GM21526 (cell line): Measurements from ENCODE around the gene KLK14.

Experiments used
- ATAC-seq: cut with Tn5 transposase; IDR thresholded peaks from one replicate; pipeline ENCODE4 v1.9.1; 2021; ENCODE audit warnings: moderate library complexity; ENCODE audit not compliant: unreplicated experiment, low FRiP score

Gene KLK14, protein sequence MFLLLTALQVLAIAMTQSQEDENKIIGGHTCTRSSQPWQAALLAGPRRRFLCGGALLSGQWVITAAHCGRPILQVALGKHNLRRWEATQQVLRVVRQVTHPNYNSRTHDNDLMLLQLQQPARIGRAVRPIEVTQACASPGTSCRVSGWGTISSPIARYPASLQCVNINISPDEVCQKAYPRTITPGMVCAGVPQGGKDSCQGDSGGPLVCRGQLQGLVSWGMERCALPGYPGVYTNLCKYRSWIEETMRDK

DNA sequence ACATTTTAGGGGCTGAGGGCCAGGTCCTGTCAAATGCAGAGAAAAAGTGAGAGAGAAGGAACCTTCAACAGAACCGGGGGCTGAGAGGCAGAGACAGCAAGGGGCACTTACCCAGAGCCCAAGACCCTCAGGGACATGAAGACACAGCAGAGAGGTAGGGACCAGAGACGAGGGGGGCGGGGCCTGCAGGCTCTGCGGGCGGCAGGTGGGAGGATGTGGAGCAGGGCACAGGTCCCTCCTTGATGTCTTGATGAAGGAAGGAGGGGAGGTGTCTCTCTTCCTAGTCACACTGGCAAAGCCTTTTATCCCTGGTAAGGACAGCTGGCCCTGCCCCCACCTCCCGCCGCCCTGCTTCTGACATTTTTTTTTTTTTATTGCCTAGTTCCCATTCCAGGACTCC lies at the start of gene KLK14:
TSS of gene KLK14 (minus strand) at position 277 of the 400 bp plus-strand sequence. CDS start at position 4, 273 bp downstream.
- no peak for ATAC-seq

DNA sequence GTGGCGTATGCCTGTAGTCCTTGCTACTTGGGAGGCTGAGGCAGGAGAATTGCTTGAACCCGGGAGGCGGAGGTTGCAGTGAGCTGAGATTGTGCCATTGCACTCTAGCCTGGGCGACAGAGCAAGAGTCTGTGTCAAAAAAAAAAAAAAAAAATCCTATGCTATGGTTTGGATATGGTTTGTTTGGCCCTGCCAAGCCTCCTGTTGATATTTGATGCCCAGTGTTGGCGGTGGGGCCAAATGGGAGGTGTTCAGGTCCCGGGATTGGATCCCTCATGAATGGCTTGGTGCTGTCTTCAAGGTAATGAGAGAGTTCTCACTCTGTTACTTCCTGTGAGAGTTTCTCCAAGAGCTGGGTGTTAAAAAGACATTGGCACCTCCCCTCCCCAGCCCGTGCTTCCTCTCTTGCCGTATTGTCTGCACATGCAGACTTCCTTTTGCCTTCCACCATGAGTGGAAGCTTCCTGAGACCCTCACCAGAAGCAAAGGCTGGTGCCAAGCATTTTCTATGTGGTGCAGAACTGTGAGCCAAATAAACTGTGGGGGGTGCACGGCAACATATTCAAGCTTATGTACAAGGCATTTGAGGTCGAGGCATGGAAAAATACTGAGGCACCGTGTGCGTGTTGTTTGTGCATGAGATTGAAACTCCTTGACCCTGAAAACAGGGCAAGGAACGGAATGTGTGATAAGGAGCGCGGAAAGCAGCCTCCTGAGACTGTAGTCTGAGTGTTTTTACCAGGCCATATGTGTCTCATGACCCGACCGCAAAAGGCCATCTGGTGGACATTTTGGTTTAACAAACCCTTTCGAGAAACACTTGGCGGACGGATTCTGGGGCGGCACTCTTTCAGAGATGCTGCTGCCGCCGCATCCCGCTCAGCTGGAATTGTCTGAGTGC lies 49.3 kb upstream of the KLK14 start:
- ATAC-seq: no peak

- no peak for ATAC-seq
Observed at GRCh38 chr19:51129716-51130115, 47.0 kb upstream of the KLK14 start.

DNA sequence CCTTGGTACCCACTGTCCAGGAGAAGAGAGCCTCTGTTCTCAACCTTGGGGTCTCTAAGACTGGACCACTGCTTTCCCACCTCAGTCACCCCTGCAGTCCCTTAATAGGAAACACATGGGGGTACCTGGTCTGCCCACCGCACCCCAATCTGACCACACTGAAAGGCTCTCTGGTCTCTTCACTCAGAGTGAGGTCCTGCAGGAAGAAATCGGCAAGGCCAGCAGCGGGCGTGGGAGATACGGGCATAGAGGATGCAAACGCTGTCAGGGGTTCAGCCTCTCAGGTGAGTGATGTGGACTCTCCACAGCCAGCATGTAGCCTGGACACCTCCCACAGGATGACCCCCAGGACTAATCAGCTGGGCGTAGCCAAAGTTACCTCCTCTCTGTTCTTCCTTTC lies 45.5 kb upstream of the KLK14 start:
- ATAC-seq: no peak

DNA sequence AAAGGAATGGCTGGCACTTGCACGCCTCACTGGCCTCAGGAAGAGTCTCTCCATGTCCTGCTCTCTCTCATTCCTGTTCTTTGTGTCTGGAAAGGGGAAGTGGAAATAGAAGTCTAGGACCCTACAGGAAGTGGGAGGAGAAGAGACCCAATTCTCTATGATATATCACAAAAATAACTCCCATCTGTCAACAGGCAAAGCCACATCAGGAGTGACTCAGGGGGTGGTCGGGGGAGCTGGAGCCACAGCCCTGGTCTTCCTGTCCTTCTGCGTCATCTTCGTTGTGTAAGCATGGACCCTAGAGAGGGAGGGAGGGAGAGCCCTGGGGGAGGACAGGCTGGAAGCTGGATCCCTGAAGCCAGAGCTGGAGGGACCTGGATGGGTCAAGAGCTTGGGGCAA lies 45.1 kb upstream of the KLK14 start:
- no peak for ATAC-seq

DNA sequence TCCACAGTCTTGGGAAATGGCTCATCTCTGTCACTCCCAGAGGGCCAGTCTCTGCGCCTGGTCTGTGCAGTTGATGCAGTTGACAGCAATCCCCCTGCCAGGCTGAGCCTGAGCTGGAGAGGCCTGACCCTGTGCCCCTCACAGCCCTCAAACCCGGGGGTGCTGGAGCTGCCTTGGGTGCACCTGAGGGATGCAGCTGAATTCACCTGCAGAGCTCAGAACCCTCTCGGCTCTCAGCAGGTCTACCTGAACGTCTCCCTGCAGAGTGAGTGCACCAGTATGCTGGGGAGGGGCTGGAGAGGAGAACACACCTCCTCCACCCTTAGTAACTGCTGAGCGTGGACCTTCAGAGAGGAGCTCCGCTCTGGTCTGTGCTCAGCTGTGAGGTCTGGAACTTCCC lies 44.3 kb upstream of the KLK14 start:
- no peak for ATAC-seq

- no peak for ATAC-seq
Observed at GRCh38 chr19:51125421-51126075, 42.9 kb upstream of the KLK14 start.

GRCh38 chr19:51124729-51125128 lies 42.0 kb upstream of the KLK14 start, which contains the start of gene SIGLEC9:
Gene SIGLEC9 (plus strand): TSS chr19:51124906. CDS start chr19:51124975, 69 bp downstream.
- no peak for ATAC-seq

DNA sequence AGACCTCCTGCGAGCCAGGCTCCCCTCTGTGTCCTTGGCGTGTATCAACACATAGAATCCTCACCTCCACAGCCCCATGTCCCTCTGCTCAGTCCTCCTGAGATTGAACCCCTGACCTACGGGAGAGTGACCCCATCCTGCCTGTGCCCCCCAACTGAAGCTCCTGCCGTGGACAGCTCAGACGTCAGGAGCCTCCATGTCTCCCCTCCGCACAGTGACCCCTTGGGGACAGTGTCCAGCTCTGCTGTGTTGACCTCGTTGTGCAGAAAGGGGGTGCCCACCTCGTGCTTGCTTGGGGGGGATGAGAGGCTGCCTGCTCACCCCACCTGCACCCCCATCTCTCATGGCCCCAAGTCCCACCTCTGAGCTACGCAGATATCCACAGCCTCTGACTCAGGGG lies 41.5 kb upstream of the KLK14 start:
- no peak for ATAC-seq

DNA sequence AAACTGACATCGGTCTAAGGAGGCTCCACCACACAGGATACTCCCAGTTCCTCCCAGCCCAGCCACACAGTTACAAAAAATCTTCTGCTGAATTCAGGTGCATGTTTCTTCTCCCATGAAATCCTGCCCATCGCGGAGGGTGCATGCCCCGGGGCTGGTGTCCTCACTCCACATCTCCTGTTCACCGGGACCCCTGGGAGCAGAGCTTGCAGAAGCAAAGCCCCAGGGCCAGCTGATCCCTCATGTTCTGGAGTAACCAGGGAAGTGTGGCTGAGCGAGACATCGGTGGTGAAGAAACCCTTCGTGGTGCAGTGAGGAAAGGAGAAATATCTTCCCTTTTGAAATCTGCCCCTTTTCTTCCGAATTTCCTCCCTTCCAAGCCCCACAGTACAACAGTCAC lies 41.1 kb upstream of the KLK14 start:
- no peak for ATAC-seq

DNA sequence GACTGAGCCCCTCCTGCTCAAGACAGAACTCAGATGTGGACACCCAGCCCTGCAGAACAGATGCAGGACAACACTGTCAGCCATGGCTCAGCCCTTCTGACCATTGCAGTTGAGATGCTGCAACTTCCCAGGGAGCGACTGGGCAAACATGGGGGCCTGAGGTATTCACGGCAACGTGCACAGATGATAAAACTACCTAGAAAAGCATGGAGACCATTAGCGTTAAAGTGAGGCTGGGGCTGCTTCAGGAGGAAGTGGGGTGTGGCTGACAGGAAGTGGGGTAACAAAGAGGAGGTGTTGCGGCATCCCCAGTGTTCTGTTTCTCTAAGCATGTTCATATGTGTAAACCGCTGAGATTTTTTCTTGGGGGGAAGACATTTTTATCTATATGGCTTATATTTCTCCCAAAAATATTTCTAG lies 40.7 kb upstream of the KLK14 start:
- ATAC-seq: no peak

DNA sequence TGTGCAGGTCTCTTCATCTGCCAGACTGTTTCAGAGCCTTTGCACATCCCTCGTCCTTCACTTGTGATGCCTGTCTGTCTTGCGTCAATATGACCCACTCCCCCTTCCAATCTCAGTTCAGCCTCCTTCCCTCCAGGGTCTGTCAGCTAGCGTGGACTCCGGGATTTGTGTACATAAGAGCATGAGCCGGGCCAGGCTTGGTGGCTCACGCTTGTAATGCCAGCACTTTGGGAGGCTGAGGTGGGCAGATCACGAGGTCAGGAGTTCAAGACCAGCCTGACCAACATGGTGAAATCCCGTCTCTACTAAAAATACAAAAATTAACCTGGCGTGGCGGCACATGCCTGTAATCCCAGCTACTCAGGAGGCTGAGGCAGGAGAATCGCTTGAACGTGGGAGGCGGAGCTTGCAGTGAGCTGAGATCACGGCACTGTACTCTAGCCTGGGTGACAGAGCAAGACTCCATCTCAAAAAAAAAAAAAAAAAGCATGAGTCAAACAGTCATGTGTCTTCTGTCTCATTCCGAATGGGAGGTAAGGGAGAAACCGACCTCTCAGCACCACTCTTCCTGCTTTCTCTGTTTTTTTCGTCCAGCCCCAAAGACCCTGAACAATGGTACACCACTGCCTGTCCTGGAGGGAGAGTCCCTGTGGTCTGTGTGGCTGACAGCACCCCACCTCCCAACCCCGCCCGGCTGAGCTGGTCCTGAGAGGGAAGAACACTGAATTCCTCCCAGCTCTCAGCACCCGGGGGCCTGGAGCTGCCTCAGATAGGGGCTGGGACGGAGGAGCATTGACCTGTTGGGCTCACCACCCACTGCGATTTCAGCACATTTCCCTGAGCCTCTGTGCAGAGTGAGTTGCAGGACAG lies 39.7 kb upstream of the KLK14 start:
- ATAC-seq: no peak

- ATAC-seq: no peak
Observed at GRCh38 chr19:51121257-51121656, 38.6 kb upstream of the KLK14 start.

DNA sequence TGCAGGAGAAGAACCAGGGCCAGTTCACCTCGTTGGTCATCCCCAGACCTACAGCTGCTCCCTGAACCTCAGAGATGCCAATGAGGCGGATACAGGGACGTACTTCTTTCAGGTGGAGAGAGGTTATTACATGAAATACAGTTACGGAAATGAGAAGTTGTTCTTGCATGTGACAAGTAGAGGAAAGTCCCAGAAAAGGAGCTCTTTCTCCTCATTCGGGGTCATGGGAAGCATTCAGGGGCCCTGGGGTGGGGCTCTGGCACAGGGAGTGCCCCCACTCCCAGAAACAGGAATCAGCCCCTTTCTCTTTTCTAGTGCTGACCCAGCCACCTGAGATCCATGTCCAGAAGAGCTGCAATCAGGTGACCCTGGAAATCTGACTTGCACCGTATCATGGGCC lies 37.5 kb upstream of the KLK14 start:
- no peak for ATAC-seq

GRCh38 chr19:51119611-51120010 lies 36.9 kb upstream of the KLK14 start:
- no peak for ATAC-seq

- no peak for ATAC-seq
Observed at GRCh38 chr19:51119101-51119500, 36.4 kb upstream of the KLK14 start.

DNA sequence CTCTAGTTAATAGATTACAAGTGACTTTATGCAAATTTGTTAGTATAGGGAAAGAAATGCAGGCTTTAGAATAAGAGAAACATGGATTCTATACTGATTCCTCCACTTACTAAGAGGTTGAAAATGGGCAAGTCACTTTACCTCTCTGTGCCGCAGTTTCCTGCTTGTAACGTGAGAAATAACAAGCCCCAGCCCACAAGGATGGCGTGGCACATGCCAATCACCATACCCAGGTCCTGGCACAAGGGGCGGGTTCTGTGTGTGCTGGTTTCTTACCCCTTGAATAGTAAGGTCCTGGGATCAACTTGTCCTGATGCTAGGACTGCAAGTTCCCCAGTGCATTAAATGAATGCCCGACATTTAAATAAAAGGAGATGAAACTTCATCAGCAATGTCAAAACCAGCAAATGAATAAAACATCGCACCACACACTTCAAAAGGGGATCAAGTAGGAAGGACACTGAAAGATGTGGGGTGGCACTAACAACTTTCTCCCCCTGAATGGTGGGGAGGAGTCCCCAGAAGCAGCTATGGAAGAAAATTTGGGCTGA lies 34.1 kb upstream of the KLK14 start:
- no peak for ATAC-seq

- ATAC-seq: no peak
Observed at GRCh38 chr19:51114087-51114729, 31.5 kb upstream of the KLK14 start.

DNA sequence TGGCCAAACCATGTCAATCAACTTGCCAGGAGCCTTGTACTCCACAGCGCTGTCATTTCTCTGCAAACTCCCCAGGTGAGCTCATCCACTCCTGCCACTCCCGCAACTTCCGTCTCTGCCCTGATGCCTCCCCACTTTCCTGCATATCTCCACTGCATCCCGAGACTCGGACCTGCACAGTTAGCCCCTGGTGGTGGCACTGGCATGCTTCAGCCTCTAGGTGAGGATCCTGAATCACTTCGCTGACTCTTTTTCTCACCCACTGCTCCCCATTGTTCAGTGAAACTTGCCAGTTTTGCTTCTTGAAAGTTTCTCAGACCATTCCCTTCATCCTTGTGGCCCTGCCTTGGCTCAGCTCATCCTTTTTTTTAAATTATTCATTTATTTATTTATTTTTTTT lies 28.9 kb upstream of the KLK14 start:
- no peak for ATAC-seq

- ATAC-seq: no peak
Observed at GRCh38 chr19:51110666-51110971, 27.9 kb upstream of the KLK14 start.
